Astrocyte (in vitro differentiated cells and primary cell): Measurements from ENCODE around the gene NRIP2. TPM values are rescaled to one million over a fixed set of nuclear protein-coding genes. Genes with fewer than 3 reads are reported as not detected.
A peak's percentile ranks its signal among the peaks of the same experiment; 100 is the strongest.

Source experiments
- DNase-seq: peaks from one replicate; pipeline ENCODE4 v3.0.0-alpha.2; 2010; ENCODE audit warnings: low read depth
- FAIRE-seq: peaks from 2 replicates; lab custom pipeline; 2011; peaks lifted over from hg19 to GRCh38; lab: Jason Lieb, UNC
- H2AFZ ChIP-seq: 2 replicates; pipeline ENCODE4 v1.6.0; 2012; ENCODE audit warnings: low read depth, low read length, inconsistent platforms
- H3K27ac ChIP-seq: 2 replicates; pipeline ENCODE4 v1.5.1; 2011; ENCODE audit warnings: low read depth, low read length, inconsistent platforms
- H3K27me3 ChIP-seq: 2 replicates; pipeline ENCODE4 v1.6.0; 2011; ENCODE audit warnings: low read length, inconsistent platforms; ENCODE audit not compliant: insufficient read depth
- H3K36me3 ChIP-seq: 2 replicates; pipeline ENCODE4 v1.5.1; 2011; ENCODE audit warnings: low read length, inconsistent platforms; ENCODE audit not compliant: insufficient read depth
- H3K4me1 ChIP-seq: 2 replicates; pipeline ENCODE4 v1.5.1; 2011; ENCODE audit warnings: low read length, inconsistent platforms; ENCODE audit not compliant: insufficient read depth
- H3K4me2 ChIP-seq: 2 replicates; pipeline ENCODE4 v1.6.0; 2012; ENCODE audit warnings: low read length, inconsistent platforms
- H3K4me3 ChIP-seq: 2 replicates; pipeline ENCODE4 v1.5.1; 2011; ENCODE audit warnings: low read depth, mild to moderate bottlenecking, low read length, inconsistent platforms; ENCODE audit not compliant: insufficient read depth
- H3K79me2 ChIP-seq: 2 replicates; pipeline ENCODE4 v1.6.0; 2012; ENCODE audit warnings: mild to moderate bottlenecking, low read length, inconsistent platforms; ENCODE audit not compliant: insufficient read depth
- H3K9ac ChIP-seq: 2 replicates; pipeline ENCODE4 v1.6.0; 2012; ENCODE audit warnings: mild to moderate bottlenecking, low read length, inconsistent platforms
- H3K9me3 ChIP-seq: 2 replicates; pipeline ENCODE4 v1.5.1; 2012; ENCODE audit warnings: low read depth, mild to moderate bottlenecking, low read length, inconsistent platforms; ENCODE audit not compliant: insufficient read depth
- H4K20me1 ChIP-seq: 2 replicates; pipeline ENCODE4 v1.6.0; 2012; ENCODE audit warnings: low read length, inconsistent platforms; ENCODE audit not compliant: insufficient read depth
- H3K27ac Mint-ChIP-seq: one replicate; pipeline ENCODE4 v1.8.0; 2021; ENCODE audit warnings: mild to moderate bottlenecking, mixed read lengths; ENCODE audit not compliant: unreplicated experiment
- H3K27me3 Mint-ChIP-seq: one replicate; pipeline ENCODE4 v1.8.0; 2021; ENCODE audit warnings: low read depth, mixed read lengths; ENCODE audit not compliant: unreplicated experiment
- H3K36me3 Mint-ChIP-seq: one replicate; pipeline ENCODE4 v1.8.0; 2021; ENCODE audit warnings: low read depth, mixed read lengths; ENCODE audit not compliant: unreplicated experiment
- H3K4me1 Mint-ChIP-seq: one replicate; pipeline ENCODE4 v1.8.0; 2021; ENCODE audit warnings: low read depth, mixed read lengths; ENCODE audit not compliant: unreplicated experiment
- H3K4me3 Mint-ChIP-seq: one replicate; pipeline ENCODE4 v1.8.0; 2021; ENCODE audit warnings: mild to moderate bottlenecking, moderate library complexity, mixed read lengths; ENCODE audit not compliant: unreplicated experiment
- H3K9me3 Mint-ChIP-seq: one replicate; pipeline ENCODE4 v1.8.0; 2021; ENCODE audit warnings: mild to moderate bottlenecking, mixed read lengths; ENCODE audit not compliant: unreplicated experiment
- EZH2 ChIP-seq: IDR thresholded peaks from 2 replicates; pipeline ENCODE4 v1.6.1; 2012; ENCODE audit warnings: mild to moderate bottlenecking, low read length, inconsistent platforms; ENCODE audit not compliant: insufficient read depth
- total RNA-seq: library from RNA; stranded (reverse); gene quantifications from 2 replicates; pipeline ENCODE4 v1.2.1, GENCODE V29; 2021
- TF ChIP-seq, protein P1 (sequence below): IDR thresholded peaks from 2 replicates; pipeline ENCODE4 v1.5.1; 2011; ENCODE audit warnings: low read depth, mild to moderate bottlenecking, inconsistent platforms, low read length, moderate library complexity; ENCODE audit not compliant: insufficient read depth

Gene NRIP2
- total RNA-seq, 1 donor from 2014 or later = not detected

GRCh38 chr12:2793561-2793960 is 41.3 kb downstream of the NRIP2 start:
- Mint-ChIP-seq H3K4me1 (peaks cover 2% of the 10 kb centered on the region), H3K27ac (no peak overlapping the region), H3K36me3 (peaks cover 6% of the 10 kb centered on the region), H3K4me3 (peak overlapping the region; percentile 73), H3K27me3 (peaks cover 17% of the 10 kb centered on the region), H3K9me3 (no peaks in the 10 kb centered on the region)
- Histone ChIP-seq H3K79me2 (peaks cover 27% of the 10 kb centered on the region), H2AFZ (no peak overlapping the region), H3K9me3 (no peaks in the 10 kb centered on the region), H3K4me1 (peaks cover 12% of the 10 kb centered on the region), H4K20me1 (peaks cover 27% of the 10 kb centered on the region), H3K9ac (no peak overlapping the region), H3K36me3 (peaks cover 9% of the 10 kb centered on the region), H3K4me2 (no peak overlapping the region), H3K27me3 (peaks cover 13% of the 10 kb centered on the region), H3K4me3 (no peak overlapping the region), H3K27ac (no peak overlapping the region)
- DNase-seq (no peak), FAIRE-seq (no peak)
- TF ChIP-seq, protein P1, sequence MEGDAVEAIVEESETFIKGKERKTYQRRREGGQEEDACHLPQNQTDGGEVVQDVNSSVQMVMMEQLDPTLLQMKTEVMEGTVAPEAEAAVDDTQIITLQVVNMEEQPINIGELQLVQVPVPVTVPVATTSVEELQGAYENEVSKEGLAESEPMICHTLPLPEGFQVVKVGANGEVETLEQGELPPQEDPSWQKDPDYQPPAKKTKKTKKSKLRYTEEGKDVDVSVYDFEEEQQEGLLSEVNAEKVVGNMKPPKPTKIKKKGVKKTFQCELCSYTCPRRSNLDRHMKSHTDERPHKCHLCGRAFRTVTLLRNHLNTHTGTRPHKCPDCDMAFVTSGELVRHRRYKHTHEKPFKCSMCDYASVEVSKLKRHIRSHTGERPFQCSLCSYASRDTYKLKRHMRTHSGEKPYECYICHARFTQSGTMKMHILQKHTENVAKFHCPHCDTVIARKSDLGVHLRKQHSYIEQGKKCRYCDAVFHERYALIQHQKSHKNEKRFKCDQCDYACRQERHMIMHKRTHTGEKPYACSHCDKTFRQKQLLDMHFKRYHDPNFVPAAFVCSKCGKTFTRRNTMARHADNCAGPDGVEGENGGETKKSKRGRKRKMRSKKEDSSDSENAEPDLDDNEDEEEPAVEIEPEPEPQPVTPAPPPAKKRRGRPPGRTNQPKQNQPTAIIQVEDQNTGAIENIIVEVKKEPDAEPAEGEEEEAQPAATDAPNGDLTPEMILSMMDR = no peak
- no peak for TF ChIP-seq EZH2

GRCh38 chr12:2792671-2793500 is 41.9 kb downstream of the NRIP2 start:
- Histone ChIP-seq H3K9me3 (no peaks in the 10 kb centered on the region), H3K79me2 (peaks cover 24% of the 10 kb centered on the region), H3K27me3 (peaks cover 18% of the 10 kb centered on the region), H4K20me1 (peaks cover 21% of the 10 kb centered on the region), H3K4me3 (no peak overlapping the region), H3K9ac (no peak overlapping the region), H3K27ac (no peak overlapping the region), H3K4me2 (no peak overlapping the region), H3K36me3 (peaks cover 4% of the 10 kb centered on the region), H2AFZ (no peak overlapping the region), H3K4me1 (peaks cover 12% of the 10 kb centered on the region)
- no peak for TF ChIP-seq EZH2
- TF ChIP-seq, protein P1 = no peak
- FAIRE-seq (no peak), DNase-seq (no peak)
- H3K9me3 Mint-ChIP-seq = no peaks in the 10 kb centered on the region
- H3K27me3 Mint-ChIP-seq = peaks cover 23% of the 10 kb centered on the region
- H3K4me3 Mint-ChIP-seq = peak overlapping the region; percentile 73
- H3K4me1 Mint-ChIP-seq = peaks cover 2% of the 10 kb centered on the region
- peaks cover 6% of the 10 kb centered on the region for H3K36me3 Mint-ChIP-seq
- no peak overlapping the region for H3K27ac Mint-ChIP-seq

DNA sequence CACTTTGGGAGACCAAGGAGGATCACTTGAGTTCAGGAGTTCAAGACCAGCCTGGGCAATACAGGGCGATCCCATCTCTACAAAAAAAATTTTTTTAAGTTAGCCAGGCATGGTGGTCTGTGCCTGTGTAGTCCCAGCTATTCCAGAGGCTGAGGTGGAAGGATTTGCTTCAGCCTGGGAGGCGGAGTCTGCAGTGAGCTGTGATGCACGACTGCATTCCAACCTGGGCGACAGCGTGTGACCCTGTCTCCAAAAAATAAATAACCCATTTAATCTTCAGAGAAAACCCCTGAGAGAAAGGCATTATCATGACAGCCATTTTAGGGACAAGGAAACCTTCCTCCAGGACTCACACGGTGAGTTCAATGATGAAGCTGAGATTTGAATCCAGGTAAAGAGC is 43.7 kb downstream of the NRIP2 start:
- Histone ChIP-seq H3K4me3 (no peak overlapping the region), H3K27ac (no peak overlapping the region), H3K27me3 (peaks cover 18% of the 10 kb centered on the region), H3K36me3 (no peaks in the 10 kb centered on the region), H2AFZ (no peak overlapping the region), H3K9me3 (no peaks in the 10 kb centered on the region), H4K20me1 (peaks cover 3% of the 10 kb centered on the region), H3K4me1 (peaks cover 7% of the 10 kb centered on the region), H3K9ac (no peak overlapping the region), H3K4me2 (no peak overlapping the region), H3K79me2 (peaks cover 6% of the 10 kb centered on the region)
- no peaks in the 10 kb centered on the region for H3K36me3 Mint-ChIP-seq
- H3K27me3 Mint-ChIP-seq = peaks cover 24% of the 10 kb centered on the region
- no peaks in the 10 kb centered on the region for H3K9me3 Mint-ChIP-seq
- TF ChIP-seq EZH2 = no peak
- TF ChIP-seq, protein P1 = no peak
- FAIRE-seq = no peak
- H3K27ac Mint-ChIP-seq = no peak overlapping the region
- no peaks in the 10 kb centered on the region for H3K4me1 Mint-ChIP-seq
- H3K4me3 Mint-ChIP-seq = no peak overlapping the region
- no peak for DNase-seq
